Muscle of back (tissue), 11 donors: ENCODE results near the gene DEDD2. TPM values are rescaled to one million over a fixed set of nuclear protein-coding genes. Genes with fewer than 3 reads are reported as not detected.

Experiments
- DNase-seq, 3 donors: peaks; one replicate each; pipeline versions ENCODE4 v3.0.0 to v3.0.0-alpha.2; 2013
- polyA plus RNA-seq, 10 donors: library from polyadenylated mRNA; unstranded; fragments of 120-200 nt; gene quantifications; one replicate each; pipeline ENCODE4 v1.2.1, GENCODE V29; 2013; ENCODE audit not compliant: insufficient read length in 10 of 10

DEDD2 gene
- polyA plus RNA-seq, 10 donors, result 9.6 to 14.8 (median 12.8) TPM

DNA sequence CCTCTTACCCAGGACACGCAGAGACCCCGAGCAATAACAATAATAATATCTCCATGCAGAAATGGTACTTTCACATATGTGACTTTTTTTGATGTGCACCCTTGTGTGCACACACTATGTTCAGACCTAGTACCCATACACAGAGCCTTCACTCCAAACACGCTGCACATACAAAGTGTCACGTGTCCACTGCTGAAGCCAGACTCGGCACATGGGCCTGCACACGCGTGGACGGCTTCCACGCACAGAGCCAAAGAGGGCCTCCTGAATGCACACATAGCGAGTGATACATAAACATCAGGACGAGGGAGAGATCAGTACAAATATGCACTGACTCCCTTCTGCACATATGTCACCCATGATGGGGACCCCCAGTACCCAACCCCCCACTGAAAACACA lies 43.3 kb downstream of the DEDD2 start:
- no peak for DNase-seq

DNA sequence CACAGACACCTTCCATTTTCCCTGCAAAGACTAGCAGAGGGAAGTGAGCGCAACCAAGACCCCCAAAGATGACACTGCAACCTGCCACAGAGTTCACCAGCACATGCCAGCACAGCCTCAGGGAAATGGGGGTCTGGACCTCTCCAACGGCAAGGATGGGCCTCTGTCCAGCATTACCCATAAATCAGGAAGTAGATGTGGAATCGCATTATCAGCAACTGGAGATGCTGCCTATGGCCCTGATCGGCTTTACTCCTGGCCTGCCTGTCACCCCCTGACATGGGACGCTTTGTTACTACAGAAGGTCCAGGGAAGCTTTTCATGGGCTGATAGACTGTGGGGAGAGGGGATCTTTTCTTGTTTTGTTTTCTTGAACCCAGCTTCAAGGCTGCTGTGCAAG lies 43.8 kb downstream of the DEDD2 start:
- no peak for DNase-seq

DNA sequence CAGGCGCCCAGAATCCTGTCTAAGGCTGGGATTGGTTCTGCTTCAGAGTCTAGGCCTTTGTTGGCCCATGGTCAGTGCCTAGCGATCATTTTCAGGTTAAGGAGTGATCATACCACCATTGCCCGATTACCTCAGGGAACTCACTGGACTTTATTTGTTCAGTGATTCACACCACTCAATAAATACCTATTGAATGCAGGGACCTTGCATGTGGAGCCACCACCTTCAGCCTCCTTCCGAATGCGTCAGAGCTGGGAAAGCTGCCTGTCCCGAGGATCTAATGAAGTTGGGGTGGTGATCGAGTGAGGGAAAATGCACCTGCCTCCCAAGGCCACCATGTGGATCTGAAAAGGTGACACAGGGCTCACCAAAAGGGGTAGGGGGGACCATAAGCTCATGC lies 45.2 kb downstream of the DEDD2 start:
- DNase-seq, result no peak

DNA sequence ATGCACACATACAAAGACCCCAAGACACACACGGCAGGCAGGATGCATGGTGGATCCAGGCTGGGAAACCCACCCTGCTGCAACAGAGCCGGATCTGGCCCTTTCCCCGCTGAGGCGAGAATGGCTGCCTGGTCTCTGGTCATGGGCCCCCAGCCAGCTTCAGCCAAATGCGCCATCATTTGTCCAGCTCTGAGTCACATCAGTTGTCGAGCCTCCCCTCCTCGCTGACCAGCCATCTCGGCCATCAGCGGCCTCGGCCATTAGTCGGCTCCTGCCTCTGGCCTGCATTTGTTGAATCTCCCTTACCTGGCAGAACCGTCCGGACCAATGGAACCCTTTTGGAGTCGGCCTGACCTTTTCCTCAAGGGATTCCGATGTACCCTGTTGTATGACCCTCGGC lies 46.8 kb downstream of the DEDD2 start:
- no peak for DNase-seq

DNA sequence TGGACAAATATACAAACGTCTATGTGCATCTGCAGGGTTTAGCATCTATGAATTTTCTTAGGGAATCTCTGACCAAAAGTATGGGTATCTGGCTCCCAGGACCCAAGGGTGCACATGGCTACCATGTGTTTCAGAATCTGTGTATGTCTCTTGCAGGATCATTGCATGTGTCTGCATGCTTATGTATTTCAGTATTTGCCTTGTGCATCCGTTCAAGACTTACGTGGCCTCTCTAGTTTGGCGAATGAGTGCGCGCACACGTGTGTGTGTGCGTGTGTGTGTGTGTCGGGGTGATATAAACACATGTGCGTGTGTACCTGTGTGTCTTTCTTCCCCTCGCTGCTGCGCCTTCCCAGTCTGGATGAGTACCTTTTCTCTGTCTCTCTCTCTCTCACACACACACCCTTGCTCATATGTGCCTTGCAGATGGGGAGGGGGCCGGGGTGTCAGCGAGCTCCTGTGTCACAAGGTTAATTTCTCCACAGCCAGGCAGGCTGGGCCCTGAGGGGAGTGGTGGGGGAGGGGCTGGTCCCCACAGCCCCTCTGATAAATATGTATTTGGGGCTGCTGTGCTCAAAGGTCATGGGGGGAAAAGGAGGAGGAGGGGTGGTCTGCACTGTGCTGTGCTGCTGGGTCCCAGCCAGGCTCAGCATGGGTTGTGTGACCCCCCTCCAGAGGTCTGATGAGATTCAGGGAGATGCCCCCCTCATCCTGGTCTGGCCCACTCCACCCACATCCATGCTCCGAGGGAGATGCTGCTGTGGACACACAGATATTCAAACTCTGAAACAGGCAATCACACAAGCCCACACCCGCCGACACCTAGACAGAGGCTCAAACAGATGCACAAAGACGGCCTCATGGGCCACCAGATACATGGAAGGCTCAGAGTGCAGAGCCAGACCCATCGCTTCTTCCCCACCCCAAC lies 47.7 kb downstream of the DEDD2 start:
- DNase-seq, result no peak

DNA sequence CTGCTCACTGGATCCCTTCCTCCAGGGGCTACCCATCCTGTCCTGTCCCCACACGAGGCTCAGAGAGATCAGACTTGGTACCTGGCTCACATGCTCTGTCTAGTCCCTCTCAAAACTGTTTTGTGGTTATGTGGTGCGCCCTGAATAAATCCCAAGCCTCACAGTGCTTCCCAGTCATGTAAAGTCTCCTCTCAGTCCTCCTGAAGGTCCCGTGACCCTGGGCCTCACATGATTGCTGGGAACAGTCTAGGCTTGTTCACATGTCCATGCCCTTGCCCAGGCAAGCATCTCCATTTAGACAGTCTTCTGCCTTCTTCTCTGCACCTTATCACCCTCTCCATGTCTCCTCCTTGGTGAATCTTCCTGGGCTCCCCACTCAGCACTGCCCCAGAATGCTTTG lies 49.3 kb downstream of the DEDD2 start:
- DNase-seq, result no peak

DNA sequence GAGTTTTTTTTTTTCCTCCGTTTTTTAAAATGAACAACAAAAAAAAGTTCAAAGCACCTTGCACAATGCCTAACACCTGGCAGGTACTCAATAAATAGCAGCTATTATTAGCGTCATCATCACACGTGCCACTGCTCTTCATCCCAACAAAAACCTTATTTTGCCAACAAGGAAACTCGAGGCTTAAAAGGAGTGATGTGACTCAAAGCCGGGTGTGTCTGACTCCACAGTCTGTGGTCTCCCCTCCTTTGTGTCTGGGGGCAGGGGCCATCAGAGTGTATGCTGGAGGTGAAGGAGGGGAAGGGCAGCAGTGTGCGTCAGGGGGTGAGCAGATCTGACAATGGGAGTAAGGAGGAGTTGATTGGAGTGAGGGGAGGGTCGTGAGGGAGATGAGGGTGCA lies 51.2 kb downstream of the DEDD2 start:
- no peak for DNase-seq

DNA sequence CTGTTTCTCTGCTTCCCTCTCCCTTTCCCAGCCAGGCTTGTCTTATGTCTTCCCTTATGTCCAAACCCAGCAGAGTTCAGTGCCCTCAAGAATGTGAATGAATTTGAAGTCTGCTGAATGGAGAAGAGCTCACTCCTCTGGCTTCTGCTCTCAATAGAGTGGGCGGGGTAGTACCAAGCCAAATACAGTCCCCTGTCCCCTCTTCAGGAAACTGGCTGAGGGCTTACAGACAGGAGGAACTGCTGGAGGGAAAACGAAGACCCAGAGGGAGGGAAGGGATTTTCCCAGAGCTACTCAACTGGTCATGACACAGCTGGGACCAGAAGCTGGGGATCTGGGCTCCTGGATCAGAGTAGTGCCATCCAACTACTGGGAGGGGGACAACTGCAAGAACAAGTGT lies 52.3 kb downstream of the DEDD2 start:
- DNase-seq, result no peak

DNA sequence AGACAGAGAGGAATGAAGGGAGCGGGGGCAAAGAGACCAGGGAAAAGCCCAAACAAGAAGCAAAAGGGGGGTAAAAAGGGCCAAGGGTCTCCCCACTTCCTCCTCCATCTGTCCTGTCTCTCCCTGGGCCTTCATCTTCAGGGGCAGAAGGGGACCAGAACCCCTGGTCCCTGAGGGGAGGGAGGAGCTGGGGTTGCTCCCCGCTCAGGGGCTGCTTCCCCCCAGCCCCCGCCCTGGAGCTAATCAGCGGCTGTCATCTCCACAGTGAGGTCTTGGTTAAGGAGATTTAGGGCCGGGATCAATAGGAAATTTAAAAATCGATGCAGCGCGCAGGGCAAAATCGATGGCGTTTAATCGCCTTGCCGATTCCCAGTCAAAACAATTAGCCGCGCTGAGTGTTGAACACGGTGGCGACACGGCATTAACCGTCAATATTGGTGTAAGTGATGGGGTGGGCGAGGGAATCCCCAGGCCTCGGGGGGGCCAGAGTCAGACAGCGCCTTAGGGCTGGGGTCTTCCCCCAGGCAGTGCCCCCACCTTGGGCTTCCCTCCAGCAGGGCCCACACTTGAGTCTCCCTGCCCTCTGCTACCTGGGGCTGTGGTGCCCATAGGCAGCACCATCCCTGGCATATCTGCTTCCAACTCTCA lies 55.7 kb downstream of the DEDD2 start:
- DNase-seq, result no peak

DNA sequence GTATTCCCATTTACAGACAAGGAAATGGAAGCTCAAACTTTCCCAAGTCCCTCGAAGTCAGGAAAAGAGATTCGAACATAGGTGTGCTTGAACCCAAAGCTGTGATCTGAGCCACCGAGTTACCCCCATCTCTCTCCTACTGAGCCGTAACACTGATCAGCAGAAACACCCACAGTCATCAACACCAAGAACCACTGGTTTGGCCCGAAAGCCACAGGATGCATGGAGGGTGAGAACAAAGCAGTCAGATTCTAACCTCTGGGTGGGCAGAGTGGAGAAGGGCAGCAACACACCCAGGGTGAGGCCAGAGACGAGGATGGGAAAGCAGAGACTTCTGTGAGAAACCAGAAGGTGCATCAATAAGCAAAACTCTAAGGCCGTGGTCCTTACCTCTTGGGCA lies 57.5 kb downstream of the DEDD2 start:
- DNase-seq, result no peak

DNA sequence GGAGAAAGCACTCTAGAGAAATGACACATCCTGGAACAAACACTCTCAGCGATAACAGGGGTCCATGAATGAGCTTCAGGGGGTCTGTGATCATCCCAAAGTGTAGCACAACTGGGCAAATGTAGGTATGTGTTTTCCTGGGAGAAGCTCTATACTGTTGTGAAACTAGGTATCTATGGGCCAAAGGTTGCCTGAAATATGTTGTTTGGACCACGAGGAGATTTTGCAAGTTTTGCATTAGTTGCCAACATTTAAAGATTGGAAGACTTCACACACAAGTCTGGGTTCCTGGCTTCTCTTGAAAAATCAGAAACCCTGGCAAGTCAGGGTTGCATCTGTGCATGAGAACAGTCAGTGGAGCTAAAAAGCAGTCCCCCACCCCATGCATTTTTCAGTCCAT lies 58.6 kb downstream of the DEDD2 start:
- no peak for DNase-seq

DNA sequence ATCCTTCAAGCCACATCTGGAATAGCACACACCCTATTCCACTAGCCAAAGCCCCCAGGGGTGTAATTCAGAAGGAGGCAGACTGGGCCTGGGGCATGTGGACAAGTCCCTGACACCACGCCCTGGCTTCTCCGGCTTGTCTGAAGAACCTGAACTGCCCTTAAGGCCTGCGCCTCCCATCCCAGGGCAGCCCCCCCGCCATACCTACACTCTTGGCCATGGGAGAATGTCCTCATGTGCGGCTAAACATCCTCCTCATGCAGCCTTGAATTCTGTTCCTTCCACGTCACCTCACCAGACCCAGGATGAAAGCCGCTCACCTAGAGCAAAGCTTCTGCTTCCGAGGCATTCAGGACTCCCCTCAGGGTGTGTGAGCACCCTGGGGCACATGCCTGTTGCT lies 60.9 kb downstream of the DEDD2 start:
- no peak for DNase-seq

DNA sequence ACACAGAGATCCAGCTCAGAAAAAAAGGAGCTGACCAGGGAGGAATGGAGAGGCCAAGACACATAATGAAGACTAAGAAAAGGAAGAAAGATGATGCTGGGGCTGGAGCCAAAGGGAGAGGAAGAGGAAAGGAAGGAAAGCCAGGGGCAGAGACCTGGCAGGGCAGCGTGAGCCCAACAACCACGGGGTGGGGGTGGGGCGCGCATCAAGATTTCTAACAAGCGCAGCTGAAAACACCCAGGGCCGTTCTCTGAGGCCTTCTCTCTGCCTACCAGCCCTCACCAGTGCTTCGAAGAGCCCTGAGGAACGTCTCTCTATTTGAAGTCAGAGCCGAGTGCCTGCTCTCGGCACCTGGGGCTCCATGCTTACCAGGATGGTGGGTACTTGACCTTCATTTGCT lies 61.7 kb downstream of the DEDD2 start:
- DNase-seq, result no peak

DNA sequence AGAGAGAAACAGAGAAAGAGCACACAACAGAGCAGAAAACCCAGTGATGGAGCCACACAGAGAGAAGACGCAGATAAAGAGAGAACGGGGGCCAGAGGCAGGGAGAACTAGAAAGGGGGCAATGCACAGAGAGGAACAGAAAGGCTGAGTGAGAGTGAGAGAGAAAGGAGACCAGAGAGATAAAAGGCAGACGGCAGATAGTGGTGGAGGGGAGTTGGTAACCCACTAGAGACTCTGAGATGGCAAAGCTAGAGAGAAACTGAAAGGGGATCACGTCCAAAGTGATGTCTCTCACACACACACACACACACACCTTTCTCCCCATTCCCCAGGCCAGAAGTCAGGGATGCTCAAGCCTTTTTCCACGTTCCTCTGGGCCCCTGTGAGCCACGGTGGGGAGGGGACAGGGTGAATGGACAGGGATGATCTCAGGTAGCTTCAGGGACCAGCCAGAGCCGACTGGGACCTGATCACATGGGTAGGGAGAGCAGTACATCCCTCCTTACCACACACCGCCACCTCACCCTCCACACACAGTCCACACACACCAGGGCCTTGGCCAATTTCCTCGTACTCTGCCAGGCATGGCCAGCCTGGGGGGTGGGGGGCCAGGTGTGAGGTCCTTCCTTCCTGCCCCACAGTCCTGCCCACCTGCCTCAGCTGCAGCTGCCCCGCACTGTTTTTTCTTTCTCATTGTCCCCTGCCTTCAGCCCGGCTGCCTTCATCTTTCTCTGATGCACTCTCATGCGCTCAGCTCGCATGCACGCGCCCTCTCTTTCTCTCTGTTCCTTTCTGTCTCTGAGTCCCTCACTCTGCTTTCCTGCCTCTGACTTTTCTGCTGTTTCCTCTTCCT lies 62.8 kb downstream of the DEDD2 start:
- DNase-seq, result no peak

DNA sequence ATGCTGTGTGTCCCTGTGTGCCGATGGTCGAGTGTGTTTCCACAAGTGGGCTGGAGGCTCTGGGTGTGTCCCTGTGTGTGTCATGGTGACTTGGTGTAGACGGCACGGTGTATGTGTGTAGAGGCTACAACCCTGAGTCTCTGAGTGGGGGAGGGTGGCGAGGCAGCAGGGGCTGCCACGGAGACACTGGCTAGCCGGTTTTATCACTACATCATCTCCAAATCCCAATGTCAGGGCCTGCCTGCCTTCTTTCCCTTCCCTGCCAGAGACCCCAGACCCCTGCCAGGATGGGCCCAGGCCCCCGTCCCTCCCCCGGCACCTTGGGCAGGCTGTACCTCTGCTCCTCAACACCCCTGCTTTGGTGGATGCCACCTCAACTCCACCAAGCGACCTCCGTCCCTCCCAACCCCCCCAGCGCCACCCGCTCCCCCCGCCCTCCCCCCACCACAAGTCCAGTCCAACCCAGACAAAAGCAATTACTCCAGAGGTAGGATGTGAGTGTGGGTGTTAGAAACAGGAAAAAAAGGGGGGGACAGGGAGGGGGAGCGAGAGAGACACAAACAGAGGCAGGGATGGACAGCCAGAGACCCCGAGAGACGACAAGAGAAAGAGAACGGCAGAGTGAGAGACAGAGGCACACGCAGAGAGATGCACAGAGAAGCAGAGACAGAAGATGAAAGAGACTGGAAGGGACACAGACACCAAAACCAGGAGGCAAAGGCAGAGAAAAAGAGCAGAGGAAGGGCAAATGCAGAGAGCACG lies 63.6 kb downstream of the DEDD2 start:
- DNase-seq, result no peak

DNA sequence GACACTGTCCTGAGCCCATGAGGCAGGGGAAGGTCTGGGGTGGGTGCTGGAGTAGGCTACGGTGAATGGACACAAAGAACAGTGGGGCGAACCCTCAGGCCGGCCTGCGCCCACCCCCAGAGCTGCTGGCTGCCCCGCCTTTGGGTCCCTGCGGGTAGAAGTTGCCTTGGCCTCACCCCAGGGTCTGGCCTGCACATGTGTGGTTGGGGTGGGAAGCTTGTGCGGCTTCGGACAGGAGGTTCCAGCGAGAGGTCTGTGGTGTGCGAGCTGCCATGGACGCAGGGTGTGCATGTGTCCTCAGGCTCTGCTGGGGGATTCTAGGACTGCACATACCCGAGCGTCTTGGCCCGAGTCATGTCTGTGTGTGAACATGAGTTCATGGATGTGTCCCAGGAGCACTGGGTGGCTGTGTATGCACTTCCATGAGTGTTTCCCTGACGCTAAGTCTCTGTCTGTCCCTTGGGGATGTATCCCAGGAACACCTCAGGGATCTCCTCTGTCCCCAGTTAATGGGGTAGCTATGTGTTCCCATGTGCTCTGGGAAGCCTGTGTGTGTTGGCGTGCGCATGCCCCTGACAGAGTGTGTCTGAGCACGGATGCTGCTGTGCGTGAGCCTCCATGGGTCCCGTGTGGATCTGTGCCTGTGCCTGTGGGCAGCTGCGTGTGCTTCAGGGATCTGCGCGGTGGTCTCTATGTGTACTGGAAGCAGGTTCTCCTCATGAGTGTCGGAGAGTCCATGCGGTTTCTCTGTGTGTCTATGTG lies 64.4 kb downstream of the DEDD2 start:
- no peak for DNase-seq

DNA sequence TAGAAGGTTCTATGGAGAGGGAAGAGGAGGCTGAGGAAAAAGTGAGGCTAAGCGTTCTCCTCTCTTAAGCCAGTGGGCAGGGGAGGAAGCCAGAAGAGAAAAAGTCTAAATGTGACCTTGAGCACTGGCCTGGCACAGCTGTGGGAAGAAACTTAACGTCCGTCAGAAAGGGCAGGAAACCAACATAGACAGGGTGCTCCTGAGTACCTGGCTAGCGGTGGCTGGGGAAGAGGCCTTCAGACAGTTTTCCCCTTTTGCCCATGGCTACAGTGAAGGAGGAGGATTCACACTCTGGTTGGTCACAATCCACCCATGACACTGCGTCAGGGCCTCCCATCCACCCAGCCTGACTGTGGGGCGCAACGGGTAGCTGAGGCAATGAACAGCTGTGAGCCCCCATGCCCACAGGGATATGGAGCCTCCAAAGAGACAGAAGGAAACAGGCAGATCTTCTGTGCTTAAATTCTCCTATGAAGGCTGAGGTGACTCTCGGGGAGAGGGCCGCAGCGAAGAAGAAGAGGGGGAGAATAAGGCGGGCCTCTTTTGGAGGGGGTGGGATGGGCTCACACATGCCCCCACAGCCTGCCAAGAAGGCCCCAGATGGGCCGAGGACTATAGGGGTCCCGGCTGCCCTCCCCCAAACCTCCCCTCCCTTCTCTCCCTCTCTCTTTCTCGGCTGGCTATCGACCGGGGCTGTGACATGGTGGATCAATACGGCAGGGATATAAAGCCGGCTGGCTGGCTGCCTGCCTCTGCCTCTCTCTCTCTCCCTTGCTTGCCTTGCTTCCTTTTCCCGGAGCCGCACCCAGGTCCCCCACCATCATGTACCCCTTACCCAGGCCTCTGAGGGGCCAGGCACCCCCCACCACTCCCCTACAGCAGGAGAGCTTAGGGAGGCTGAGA lies 65.4 kb downstream of the DEDD2 start:
- no peak for DNase-seq

DNA sequence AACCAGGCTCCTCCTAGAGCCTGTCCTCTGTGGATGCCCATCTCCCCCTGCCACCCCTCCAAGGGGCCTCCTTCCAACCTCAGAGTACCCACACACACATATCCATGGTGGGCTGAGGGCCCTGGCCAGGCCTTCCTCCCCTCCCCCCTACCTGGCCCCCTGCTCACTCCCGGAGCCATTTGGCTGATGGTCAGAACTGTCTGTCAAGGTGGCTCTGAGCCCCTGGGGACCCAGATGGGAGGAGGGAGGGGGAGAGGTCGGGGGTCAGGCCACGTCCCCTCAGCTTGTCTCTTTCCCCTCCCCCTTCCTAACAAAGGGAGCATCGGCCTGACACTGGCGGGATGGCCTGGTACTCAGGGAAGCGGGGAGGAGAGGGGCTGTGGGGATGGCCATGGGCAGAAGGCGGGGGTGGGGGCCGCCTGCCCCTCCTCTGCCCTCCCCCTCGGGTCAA lies 66.5 kb downstream of the DEDD2 start:
- no peak for DNase-seq

DNA sequence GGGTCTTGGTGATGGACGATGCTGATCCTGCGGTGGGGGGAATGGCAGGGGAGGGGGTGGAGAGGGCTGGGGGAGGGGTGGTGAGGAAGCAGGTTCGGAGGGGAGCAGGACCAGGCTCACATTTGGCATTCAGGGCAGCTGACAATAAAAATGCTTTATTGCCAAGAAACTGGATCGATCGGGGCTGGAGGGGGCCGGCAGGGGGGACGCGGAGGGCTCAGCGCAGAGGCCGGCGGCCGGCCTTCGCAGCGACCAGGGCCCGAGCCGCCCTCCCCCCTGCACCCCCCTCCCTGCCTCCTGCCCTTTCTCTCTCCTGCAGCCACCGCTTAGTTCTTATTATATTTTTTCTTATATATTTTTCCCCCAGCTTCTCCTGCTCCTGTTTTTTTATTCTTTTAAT lies 67.1 kb downstream of the DEDD2 start:
- DNase-seq, result no peak
